GM12878 (cell line): ENCODE data around the gene FAM221B. TPM values are rescaled to one million over a fixed set of nuclear protein-coding genes. Genes with fewer than 3 reads are reported as not detected.

Source experiments
- ATAC-seq: fragments of 200-7000 bp; cut with Tn5 transposase; 3 replicates; pipeline ENCODE4 v1.9.1; 2020; ENCODE audit warnings: mild to moderate bottlenecking, moderate library complexity
- BruUV-seq: library from RNA; stranded (reverse); fragments of 400-500 nt; replicated peaks from 2 replicates; lab custom pipeline; 2021; lab: Mats Ljungman, UMichigan
- CTCF ChIA-PET: fragments of 300-600 bp; sonication (Branson Sonifier 250); formaldehyde crosslinking; extraction: SDS; loops from one replicate; lab custom pipeline; 2021; ENCODE audit warnings: inconsistent platforms; lab: Yijun Ruan, JAX
- POLR2A ChIA-PET: fragments of 350-600 bp; formaldehyde crosslinking; extraction: SDS; loops from one replicate; lab custom pipeline; 2021; ENCODE audit warnings: inconsistent platforms; lab: Charles Lee
- RAD21 ChIA-PET: fragments of 300-600 bp; sonication (Branson Sonifier 250); formaldehyde crosslinking; loops from one replicate; lab custom pipeline; 2023; ENCODE audit warnings: antibody characterized with exemption; ENCODE audit not compliant: unreplicated experiment; lab: Charles Lee
- SMC1A ChIA-PET: fragments of 300-600 bp; sonication (Branson Sonifier 250); formaldehyde crosslinking; loops from one replicate; lab custom pipeline; 2023; ENCODE audit not compliant: unreplicated experiment, uncharacterized antibody; lab: Charles Lee
- DNase-seq: peaks from one replicate; pipeline ENCODE4 v3.0.0-alpha.2; 2011; ENCODE audit warnings: low read depth, low spot score
- FAIRE-seq: peaks from 3 replicates; lab custom pipeline; 2011; peaks lifted over from hg19 to GRCh38; lab: Jason Lieb, UNC
- H2AFZ ChIP-seq: 2 replicates; pipeline ENCODE4 v1.6.0; 2011; ENCODE audit warnings: low read depth, low read length, control low read depth; ENCODE audit not compliant: control insufficient read depth
- H3K27ac ChIP-seq: 2 replicates; pipeline ENCODE4 v1.5.1; 2011; ENCODE audit warnings: control low read depth; ENCODE audit not compliant: control insufficient read depth, insufficient read depth
- H3K27me3 ChIP-seq, 2 experiments: replicated peaks in 1 of 2; 2 replicates each; pipeline versions ENCODE4 v1.6.0 to v1.6.1; 2011; ENCODE audit warnings: low read length in 1 of 2; ENCODE audit not compliant: control insufficient read depth in 2 of 2, insufficient read depth in 2 of 2
- H3K36me3 ChIP-seq, 2 experiments: 2 replicates each; pipeline ENCODE4 v1.5.1; 2011; ENCODE audit warnings: low read length in 1 of 2; ENCODE audit not compliant: control insufficient read depth in 2 of 2, insufficient read depth in 2 of 2
- H3K4me1 ChIP-seq: 2 replicates; pipeline ENCODE4 v1.6.1; 2011; ENCODE audit warnings: mild to moderate bottlenecking, low read length, moderate library complexity, mixed read lengths; ENCODE audit not compliant: control insufficient read depth, insufficient read depth
- H3K4me2 ChIP-seq: 2 replicates; pipeline ENCODE4 v1.6.0; 2011; ENCODE audit warnings: control low read depth; ENCODE audit not compliant: control insufficient read depth, insufficient read depth
- H3K4me3 ChIP-seq: fragments of 200-600 bp; sonication (generic); 2 replicates; pipeline ENCODE4 v1.5.1; 2016
- H3K79me2 ChIP-seq: 2 replicates; pipeline ENCODE4 v1.6.0; 2011; ENCODE audit warnings: low read length; ENCODE audit not compliant: control insufficient read depth, insufficient read depth
- H3K9ac ChIP-seq: 2 replicates; pipeline ENCODE4 v1.8.0; 2011; ENCODE audit warnings: low read length, control low read depth, mixed read lengths; ENCODE audit not compliant: control insufficient read depth, insufficient read depth
- H3K9me3 ChIP-seq: replicated peaks from 3 replicates; pipeline ENCODE4 v1.5.1; 2011; ENCODE audit warnings: mild to moderate bottlenecking, low read length; ENCODE audit not compliant: control insufficient read depth, insufficient read depth
- H4K20me1 ChIP-seq: 2 replicates; pipeline ENCODE4 v1.6.0; 2011; ENCODE audit not compliant: control insufficient read depth, insufficient read depth
- EED ChIP-seq: sonication (generic); IDR thresholded peaks from 2 replicates; pipeline ENCODE4 v1.6.1; 2016; ENCODE audit warnings: antibody characterized with exemption, low read depth
- ETV6 ChIP-seq, 2 experiments: fragments of 450-650 bp in 1 of 2; IDR thresholded peaks in 1 of 2; conservative IDR thresholded peaks in 1 of 2; 2 replicates each; pipeline ENCODE4 v1.6.1; 2014; ENCODE audit warnings: antibody characterized with exemption in 1 of 2, borderline replicate concordance in 1 of 2, low read depth in 1 of 2, mild to moderate bottlenecking in 1 of 2, moderate library complexity in 1 of 2
- SMAD5 ChIP-seq: IDR thresholded peaks from 2 replicates; pipeline ENCODE4 v1.6.1; 2016; ENCODE audit warnings: antibody characterized with exemption, low read depth
- SMC3 ChIP-seq: IDR thresholded peaks from 2 replicates; pipeline ENCODE4 v1.6.1; 2011; ENCODE audit warnings: low read length, improper control_type of control experiment, borderline replicate concordance
- WGBS: methylation state at CpG from one replicate; pipeline ENCODE4 v1.1.6; 2016; ENCODE audit warnings: low lambda C conversion rate; ENCODE audit not compliant: insufficient replicate concordance, insufficient coverage; ENCODE audit errors: missing lambda C conversion rate; 5-methylcytosine and 5-hydroxymethylcytosine counted together
- in situ Hi-C: fragments of 300-500 bp; cut with MboI; formaldehyde crosslinking; loops from 9 replicates; pipeline ENCODE4 v1.14.3; 2018; ENCODE audit warnings: mixed read lengths
- intact Hi-C: fragments of 100-400 bp; cut with micrococcal nuclease; formaldehyde crosslinking; loops from one replicate; pipeline ENCODE4 v1.14.2; 2022; ENCODE audit not compliant: unreplicated experiment
- polyA plus RNA-seq, 11 experiments: library from polyadenylated mRNA; depleted of rRNA in 4 of 11; unstranded in 6 of 11; stranded (reverse) in 5 of 11; fragments of >200 nt; fragmentation: Nextera tagmentation in 4 of 11; fragmentation: Illumina TruSeq in 1 of 11; extraction: Ambion mirVana in 4 of 11; extraction: Trizol in 1 of 11; gene quantifications; 1 replicate in 1 of 11; 2 replicates in 10 of 11; pipeline versions ENCODE4 v1.2.1 to v1.2.3, GENCODE V29; 2011 to 2016; ENCODE audit warnings: inconsistent platforms in 2 of 11, missing spikeins in 2 of 11, low read depth in 1 of 11
- total RNA-seq, 4 experiments: library from RNA; depleted of rRNA in 3 of 4; stranded (reverse); fragments of >200 nt in 3 of 4; fragmentation: Illumina TruSeq in 1 of 4; extraction: Trizol in 1 of 4; gene quantifications; 2 replicates each; pipeline versions ENCODE4 v1.2.1 to v1.2.3, GENCODE V29; 2013 to 2021
- TF ChIP-seq, protein P1 (sequence below), 3 experiments: IDR thresholded peaks in 2 of 3; conservative IDR thresholded peaks in 1 of 3; 2 replicates each; pipeline ENCODE4 v1.5.1; 2011; ENCODE audit warnings: low read depth in 3 of 3, low read length in 3 of 3, mild to moderate bottlenecking in 3 of 3, control low read depth in 2 of 3, moderate library complexity in 2 of 3, inconsistent platforms in 1 of 3, mixed read lengths in 1 of 3; ENCODE audit not compliant: control insufficient read depth in 2 of 3, insufficient read depth in 1 of 3; ENCODE audit errors: extremely low read depth in 1 of 3

Gene FAM221B
- total and polyA plus RNA-seq, 10 of the 15 experiments (the other 5 are each of a cell fraction or from before 2014, with no cell fraction given), result 0.02 to 0.12 (median 0.04) TPM; not detected in 5

DNA sequence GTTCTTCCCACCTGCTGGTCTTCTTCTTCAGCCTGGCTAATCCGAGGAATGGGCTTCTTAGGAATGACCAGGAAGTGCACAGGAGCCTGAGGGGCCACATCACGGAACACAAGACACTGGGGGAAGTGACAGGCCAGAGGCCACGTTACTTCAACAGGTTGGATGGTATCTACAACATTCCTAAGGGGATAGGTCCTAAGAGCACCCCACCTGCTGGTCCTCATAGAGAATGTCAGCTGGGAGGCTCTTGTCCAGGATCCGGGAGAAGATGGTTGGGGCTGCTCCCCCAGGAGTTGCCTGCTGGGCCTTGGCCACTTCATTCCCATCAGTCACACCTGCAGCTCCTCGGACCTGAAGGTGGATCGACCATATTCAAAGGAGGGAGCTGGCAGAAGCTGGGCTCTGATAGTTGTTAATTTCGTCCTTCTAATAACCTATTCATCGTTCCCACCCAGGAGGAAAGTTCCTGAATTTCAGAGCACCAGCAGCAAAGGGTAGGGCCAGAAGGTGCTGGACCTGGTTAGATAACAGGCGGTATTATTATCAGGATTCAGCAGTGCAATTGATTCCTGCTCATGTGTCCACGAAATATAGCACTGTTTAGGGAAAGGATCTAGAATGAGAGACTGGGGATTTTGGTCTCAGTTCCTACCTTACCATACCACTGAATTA is 15.0 kb downstream of the FAM221B start:
- peak overlapping the region; percentile 75 for H3K27ac ChIP-seq
- peak overlapping the region; percentile 82 for H3K9ac ChIP-seq

More for the DNA sequence above, 15.0 kb downstream of the FAM221B start:
- ATAC-seq, result no peak
- ChIA-PET POLR2A (interaction anchor here (1.0 to 2.5 kb wide), 16 partner anchors 9 to 194 kb away, joined by 3 to 10 read pairs (median 6); partner anchors contain the start of genes ARHGEF39, CCDC107, CREB3 and FAM221B), CTCF (interaction anchor here (0.8 to 4.8 kb wide), 21 partner anchors 8 to 377 kb away, joined by 3 to 51 read pairs (median 6); partner anchors contain the start of genes CLTA, CREB3, FAM221B and GBA2), RAD21 (interaction anchor here (0.8 to 1.9 kb wide), 9 partner anchors 13 to 167 kb away, joined by 3 to 9 read pairs (median 4); partner anchors contain the start of genes GBA2 and RGP1), SMC1A (interaction anchor here (1.2 to 3.9 kb wide), 10 partner anchors 14 to 167 kb away, joined by 4 to 26 read pairs (median 4); partner anchors contain the start of genes ARHGEF39, CREB3, FAM221B and TLN1)
- Histone ChIP-seq H3K36me3 (peaks cover 3 to 5% of the 10 kb centered on the region in 2 experiments; a peak in 3 of 4 replicates), H2AFZ (no peak overlapping the region; the same call in 1 of the 2 replicates), H3K79me2 (peaks cover 3% of the 10 kb centered on the region), H3K27me3 (no peaks in the 10 kb centered on the region; a peak in 1 of 4 replicates), H3K4me3 (no peak overlapping the region; the same call in 1 of the 2 replicates), H3K9me3 (no peaks in the 10 kb centered on the region), H3K4me2 (peak overlapping the region; percentile 88), H3K4me1 (peaks cover 33% of the 10 kb centered on the region), H4K20me1 (no peaks in the 10 kb centered on the region)
- BruUV-seq, result no TSS peak
- intact Hi-C loops, result loop anchor here (2.0 to 10.0 kb wide), 3 partner anchors 23 to 699 kb away; partner anchors contain the start of genes ATOSB, NPR2 and TESK1
- 74% methylated on average over 10 of the region's 10 CpGs for WGBS
- DNase-seq, result no peak
- TF ChIP-seq SMC3 (peak; percentile 9; the same call in 1 of the 2 replicates), EED (0 out of 2 replicates have a peak, but pooled peaks have one; percentile 16), ETV6 (conservative IDR thresholded peaks at IDR 0.05 in 1 of 2, IDR thresholded peaks at IDR 0.05 in 1 of 2; ENCODE audit: borderline replicate concordance in 1 of 2, low read depth in 1 of 2) (no peak), SMAD5 (no peak)
- TF ChIP-seq, protein P1, sequence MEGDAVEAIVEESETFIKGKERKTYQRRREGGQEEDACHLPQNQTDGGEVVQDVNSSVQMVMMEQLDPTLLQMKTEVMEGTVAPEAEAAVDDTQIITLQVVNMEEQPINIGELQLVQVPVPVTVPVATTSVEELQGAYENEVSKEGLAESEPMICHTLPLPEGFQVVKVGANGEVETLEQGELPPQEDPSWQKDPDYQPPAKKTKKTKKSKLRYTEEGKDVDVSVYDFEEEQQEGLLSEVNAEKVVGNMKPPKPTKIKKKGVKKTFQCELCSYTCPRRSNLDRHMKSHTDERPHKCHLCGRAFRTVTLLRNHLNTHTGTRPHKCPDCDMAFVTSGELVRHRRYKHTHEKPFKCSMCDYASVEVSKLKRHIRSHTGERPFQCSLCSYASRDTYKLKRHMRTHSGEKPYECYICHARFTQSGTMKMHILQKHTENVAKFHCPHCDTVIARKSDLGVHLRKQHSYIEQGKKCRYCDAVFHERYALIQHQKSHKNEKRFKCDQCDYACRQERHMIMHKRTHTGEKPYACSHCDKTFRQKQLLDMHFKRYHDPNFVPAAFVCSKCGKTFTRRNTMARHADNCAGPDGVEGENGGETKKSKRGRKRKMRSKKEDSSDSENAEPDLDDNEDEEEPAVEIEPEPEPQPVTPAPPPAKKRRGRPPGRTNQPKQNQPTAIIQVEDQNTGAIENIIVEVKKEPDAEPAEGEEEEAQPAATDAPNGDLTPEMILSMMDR (IDR thresholded peaks at IDR 0.05 in 2 of 3, conservative IDR thresholded peaks at IDR 0.05 in 1 of 3; ENCODE audit: control insufficient read depth in 2 of 3, extremely low read depth in 1 of 3, insufficient read depth in 1 of 3, low read depth in 3 of 3, low read length in 3 of 3), result peak; percentile 26 to 45 (median 28); a peak in 4 of 6 replicates
- in situ Hi-C loops, result loop anchor here (10.0 kb wide), 1 partner anchor 709 kb away; the partner anchor contains the start of gene STOML2
- FAIRE-seq, result no peak
